Measurements from ENCODE around the gene ABHD11.

DNA sequence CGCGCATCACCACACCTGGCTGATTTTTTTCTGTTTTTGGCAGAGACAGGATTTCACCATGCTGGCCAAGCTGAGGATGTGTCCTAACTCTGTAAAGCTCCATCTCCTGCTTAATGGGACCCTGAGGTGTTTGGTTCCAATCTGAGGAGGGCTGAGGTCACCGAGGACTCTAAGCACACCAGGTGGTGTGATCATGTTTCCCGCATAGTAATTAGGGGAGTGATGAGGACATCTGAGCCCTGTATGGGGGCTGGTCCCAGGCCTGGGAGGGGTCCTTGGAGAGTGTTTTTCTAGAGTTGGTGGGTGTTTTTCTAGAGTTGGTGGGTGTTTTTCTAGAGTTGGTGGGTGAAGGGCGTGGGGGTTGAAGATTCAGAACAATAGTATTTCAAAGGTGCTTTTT lies 3.0 kb upstream of the ABHD11 start:
- TF ChIP-seq EZH2 (IDR thresholded peaks at IDR 0.05) (no peak), POLR2AphosphoS5 (IDR thresholded peaks at IDR 0.05; ENCODE audit: borderline replicate concordance, low read depth, low read length) (no peak)
